GM12891 (cell line): ENCODE results near the gene NEDD4L.

Experiments
- PAX5 ChIP-seq: IDR thresholded peaks from 2 replicates; pipeline ENCODE4 v1.6.1; 2011; ENCODE audit warnings: low read length, moderate library complexity, mild to moderate bottlenecking; ENCODE audit not compliant: insufficient read depth, severe bottlenecking
- POLR2A ChIP-seq: IDR thresholded peaks from 2 replicates; pipeline ENCODE4 v1.6.1; 2011; ENCODE audit warnings: low read depth, low read length, control low read depth

DNA sequence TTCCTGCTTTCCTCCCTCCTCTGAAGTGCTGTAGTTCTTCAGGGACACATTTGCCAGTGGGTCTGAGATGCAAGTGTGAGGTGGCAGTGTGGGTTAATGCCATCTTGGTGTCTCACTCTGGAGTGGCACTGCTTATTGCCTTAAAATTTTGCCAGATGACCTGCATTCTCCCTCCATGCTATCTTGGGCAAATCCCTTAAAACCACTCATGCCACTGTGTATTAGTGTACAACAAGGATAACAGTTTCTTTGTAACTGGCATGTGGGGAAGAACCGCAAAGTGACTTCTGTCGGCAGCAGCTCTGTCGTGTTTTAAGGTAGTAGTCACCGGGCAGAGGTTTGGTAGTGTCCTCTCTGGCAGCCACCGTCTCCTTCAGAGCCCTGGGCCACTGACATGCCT, 124.2 kb downstream of the NEDD4L start:
- TF ChIP-seq POLR2A, result no peak
- TF ChIP-seq PAX5, result no peak
